WERI-Rb-1 (cell line): Measurements from ENCODE around the gene ARMC9.

Experiments used
- DNase-seq: peaks from one replicate; pipeline ENCODE4 v3.0.0-alpha.2; 2020
- H3K27ac ChIP-seq: fragments of 250-450 bp; sonication (Bioruptor Pico); 2 replicates; pipeline ENCODE4 v1.5.1; 2020; ENCODE audit warnings: mild to moderate bottlenecking, moderate library complexity
- H3K27me3 ChIP-seq: fragments of 250-450 bp; sonication (Bioruptor Pico); 2 replicates; pipeline ENCODE4 v1.5.1; 2021; ENCODE audit warnings: mild to moderate bottlenecking, low read depth, moderate library complexity; ENCODE audit not compliant: insufficient read depth, severe bottlenecking
- H3K36me3 ChIP-seq: fragments of 250-450 bp; sonication (Bioruptor Pico); 2 replicates; pipeline ENCODE4 v1.5.1; 2020; ENCODE audit warnings: mild to moderate bottlenecking, moderate library complexity
- H3K4me3 ChIP-seq: 2 replicates; pipeline ENCODE4 v1.5.1; 2011; ENCODE audit warnings: low read depth, mild to moderate bottlenecking, control low read depth, low read length
- H3K9me3 ChIP-seq: fragments of 250-450 bp; sonication (Bioruptor Pico); 2 replicates; pipeline ENCODE4 v1.5.1; 2021; ENCODE audit warnings: mild to moderate bottlenecking, moderate library complexity; ENCODE audit not compliant: severe bottlenecking
- TF ChIP-seq, protein P1 (sequence below): IDR thresholded peaks from 2 replicates; pipeline ENCODE4 v1.5.1; 2011; ENCODE audit warnings: low read depth, mild to moderate bottlenecking, control low read depth, inconsistent platforms, low read length

ARMC9 gene

DNA sequence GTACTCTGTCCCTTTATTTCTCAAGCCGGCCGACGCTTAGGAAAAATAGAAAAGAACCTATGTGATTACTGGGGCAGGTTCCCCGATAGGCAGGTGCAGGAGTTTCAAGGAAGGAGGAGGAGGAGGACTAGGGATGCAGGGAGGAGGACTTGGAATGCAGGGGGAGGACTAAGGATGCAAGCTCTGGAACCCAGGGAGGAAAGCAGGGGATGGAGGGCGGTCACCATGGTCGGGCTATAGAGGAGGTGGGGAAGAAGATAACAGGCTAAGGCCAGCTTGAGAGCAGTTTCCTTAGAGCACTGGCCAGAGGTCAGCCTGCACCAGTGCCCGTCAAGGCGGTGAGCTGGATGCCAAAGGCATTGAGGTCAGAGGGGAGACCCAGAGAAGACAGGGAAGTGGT, 178.4 kb downstream of the ARMC9 start:
- no peak for DNase-seq
- Histone ChIP-seq H3K27me3 (no peaks in the 10 kb centered on the region), H3K36me3 (no peaks in the 10 kb centered on the region), H3K9me3 (peaks cover 2% of the 10 kb centered on the region), H3K4me3 (no peak overlapping the region), H3K27ac (no peak overlapping the region)
- TF ChIP-seq, protein P1, sequence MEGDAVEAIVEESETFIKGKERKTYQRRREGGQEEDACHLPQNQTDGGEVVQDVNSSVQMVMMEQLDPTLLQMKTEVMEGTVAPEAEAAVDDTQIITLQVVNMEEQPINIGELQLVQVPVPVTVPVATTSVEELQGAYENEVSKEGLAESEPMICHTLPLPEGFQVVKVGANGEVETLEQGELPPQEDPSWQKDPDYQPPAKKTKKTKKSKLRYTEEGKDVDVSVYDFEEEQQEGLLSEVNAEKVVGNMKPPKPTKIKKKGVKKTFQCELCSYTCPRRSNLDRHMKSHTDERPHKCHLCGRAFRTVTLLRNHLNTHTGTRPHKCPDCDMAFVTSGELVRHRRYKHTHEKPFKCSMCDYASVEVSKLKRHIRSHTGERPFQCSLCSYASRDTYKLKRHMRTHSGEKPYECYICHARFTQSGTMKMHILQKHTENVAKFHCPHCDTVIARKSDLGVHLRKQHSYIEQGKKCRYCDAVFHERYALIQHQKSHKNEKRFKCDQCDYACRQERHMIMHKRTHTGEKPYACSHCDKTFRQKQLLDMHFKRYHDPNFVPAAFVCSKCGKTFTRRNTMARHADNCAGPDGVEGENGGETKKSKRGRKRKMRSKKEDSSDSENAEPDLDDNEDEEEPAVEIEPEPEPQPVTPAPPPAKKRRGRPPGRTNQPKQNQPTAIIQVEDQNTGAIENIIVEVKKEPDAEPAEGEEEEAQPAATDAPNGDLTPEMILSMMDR = no peak

DNA sequence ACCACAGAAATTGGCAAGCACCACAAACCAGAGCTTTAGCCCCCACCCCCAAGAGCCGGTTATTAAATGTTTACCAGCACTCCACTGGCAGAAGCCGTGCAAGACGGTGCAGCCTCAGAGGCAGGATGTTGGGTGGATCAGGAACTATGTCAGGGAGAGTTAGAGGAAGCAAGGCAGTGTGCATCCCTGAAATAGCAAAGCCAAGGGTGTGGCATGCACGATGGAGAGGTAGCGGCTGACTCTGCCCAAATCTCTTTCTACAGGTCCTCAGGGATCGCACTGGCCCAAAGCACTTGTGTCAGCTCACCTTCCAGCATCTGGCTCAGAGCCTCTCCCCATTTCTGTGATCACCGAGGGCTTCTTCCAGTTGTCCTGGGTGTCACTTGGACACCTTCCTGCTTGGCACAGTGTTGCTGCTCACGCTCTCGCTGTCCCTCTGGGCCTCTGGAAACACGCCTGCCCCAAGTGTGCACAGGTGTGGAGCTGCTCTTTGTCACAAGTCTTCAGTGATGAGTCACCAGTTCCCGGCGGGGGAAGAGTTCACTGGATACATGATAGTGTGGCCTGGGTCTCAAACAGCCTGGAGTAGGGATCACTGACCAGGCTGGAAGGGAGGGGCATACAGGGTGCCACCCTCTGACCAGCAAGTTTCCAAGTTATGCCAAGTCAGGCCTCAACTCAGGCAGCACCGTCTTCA, 179.7 kb downstream of the ARMC9 start:
- H3K27ac ChIP-seq = no peak overlapping the region
- H3K27me3 ChIP-seq = no peaks in the 10 kb centered on the region
- DNase-seq = no peak
- TF ChIP-seq, protein P1 = no peak
- H3K4me3 ChIP-seq = no peak overlapping the region
- peaks cover 2% of the 10 kb centered on the region for H3K9me3 ChIP-seq
- H3K36me3 ChIP-seq = no peaks in the 10 kb centered on the region

GRCh38 chr2:231379266-231380215, 181.1 kb downstream of the ARMC9 start:
- H3K9me3 ChIP-seq = peaks cover 2% of the 10 kb centered on the region
- no peaks in the 10 kb centered on the region for H3K36me3 ChIP-seq
- H3K27me3 ChIP-seq = no peaks in the 10 kb centered on the region
- TF ChIP-seq, protein P1 = no peak
- DNase-seq = no peak
- no peak overlapping the region for H3K27ac ChIP-seq
- H3K4me3 ChIP-seq = no peak overlapping the region

- no peak overlapping the region for H3K4me3 ChIP-seq
- H3K27me3 ChIP-seq = no peaks in the 10 kb centered on the region
- no peak overlapping the region for H3K27ac ChIP-seq
- H3K36me3 ChIP-seq = no peaks in the 10 kb centered on the region
- TF ChIP-seq, protein P1 = no peak
- H3K9me3 ChIP-seq = peaks cover 5% of the 10 kb centered on the region
- no peak for DNase-seq
Measured at GRCh38 chr2:231380307-231380706, 181.9 kb downstream of the ARMC9 start.

DNA sequence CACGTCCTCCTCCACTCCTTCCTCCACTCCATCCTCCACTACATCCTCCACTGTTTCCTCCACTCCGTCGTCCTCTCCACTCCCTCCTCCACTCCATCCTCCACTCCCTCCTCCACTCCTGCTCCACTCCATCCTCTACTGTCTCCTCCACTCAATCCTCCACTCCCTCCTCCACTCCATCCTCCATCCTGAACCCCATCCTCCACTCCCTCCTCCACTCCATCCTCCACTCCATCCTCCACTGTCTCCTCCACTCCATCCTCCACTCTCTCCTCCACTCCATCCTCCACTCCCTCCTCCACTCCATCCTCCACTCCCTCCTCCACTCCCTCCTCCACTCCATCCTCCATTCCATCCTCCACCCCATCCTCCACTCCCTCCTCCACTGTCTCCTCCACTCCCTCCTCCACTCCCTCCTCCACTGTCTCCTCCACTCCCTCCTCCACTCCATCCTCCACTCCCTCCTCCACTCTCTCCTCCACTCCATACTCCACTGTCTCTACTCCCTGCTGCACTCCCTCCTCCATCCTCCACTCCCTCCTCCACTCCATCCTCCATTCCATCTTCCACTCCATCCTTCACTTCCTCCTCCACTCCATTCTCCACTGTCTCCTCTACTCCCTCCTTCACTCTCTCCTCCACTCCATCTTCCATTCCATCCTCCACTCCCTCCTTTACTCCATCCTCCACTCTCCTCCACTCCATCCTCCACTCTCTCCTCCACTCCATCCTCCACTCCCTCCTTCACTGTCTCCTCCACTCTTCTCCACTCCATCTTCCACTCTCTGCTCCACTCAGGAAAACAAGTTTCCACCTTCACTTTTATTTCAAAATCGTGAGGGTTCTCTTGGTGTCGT, 182.8 kb downstream of the ARMC9 start:
- no peak for DNase-seq
- Histone ChIP-seq H3K9me3 (peaks cover 3% of the 10 kb centered on the region), H3K27me3 (no peaks in the 10 kb centered on the region), H3K27ac (no peak overlapping the region), H3K4me3 (no peak overlapping the region), H3K36me3 (no peaks in the 10 kb centered on the region)
- TF ChIP-seq, protein P1 = no peak
